AML-193 (cell line): ENCODE measurements around the gene HIC2.
"Not testable (repeated sequence)": the region's sequence is repeated elsewhere in the genome, so short reads cannot be mapped to it uniquely, and the experiment has no call there.

ENCODE experiments used
- DNase-seq, 2 experiments: peaks; one replicate each; lab custom pipeline; 2025; lab: John Stamatoyannopoulos, UW

The HIC2 gene

DNA sequence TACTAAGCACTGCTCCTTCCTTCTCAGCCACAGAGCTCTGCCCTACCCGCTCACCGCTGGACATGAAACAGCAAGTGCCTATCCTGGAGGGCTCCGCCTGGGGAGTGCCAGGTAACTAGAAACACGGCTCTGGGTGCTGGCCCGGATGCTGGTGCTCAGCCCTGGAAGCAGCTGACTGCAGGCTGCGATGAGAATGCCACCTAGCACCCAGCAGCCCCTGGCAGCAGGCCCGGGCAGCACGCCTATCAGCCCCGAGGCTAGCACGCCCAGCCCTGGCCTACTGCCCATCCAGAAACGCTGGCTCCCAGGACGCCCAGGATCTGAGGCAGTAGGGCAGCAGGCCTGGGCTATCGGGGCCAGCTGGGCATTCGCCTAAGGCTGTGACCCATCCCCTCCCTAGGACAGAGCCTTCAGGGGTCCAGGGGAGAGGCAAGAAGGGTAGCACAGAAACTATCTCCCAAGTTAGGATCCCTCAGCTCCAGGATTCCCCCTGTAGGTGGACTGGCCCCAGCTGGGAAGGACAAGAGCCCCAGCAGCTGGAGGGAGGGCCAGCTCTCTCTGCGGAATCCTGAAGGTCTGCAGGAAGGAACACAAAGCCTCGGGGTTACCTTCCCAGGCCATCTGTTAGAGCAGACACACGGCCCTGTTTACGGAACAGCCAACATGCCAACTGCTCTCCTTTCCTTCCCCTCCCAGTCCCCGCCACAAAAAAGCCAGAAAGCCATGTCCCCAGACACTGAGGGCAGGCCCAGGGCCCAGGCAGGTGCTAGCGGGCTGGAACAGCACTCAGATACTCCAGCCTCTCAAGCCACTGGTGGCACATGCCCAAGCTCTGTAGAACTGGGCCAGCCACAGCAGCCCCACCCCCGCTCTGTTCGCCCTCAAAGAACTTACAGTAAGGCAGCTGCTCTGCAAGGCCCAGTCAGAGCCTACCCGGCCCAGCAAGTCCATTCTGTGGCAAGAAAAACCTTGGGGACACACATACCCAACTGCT lies 76.9 kb downstream of the HIC2 start:
- not testable (repeated sequence) for DNase-seq

DNA sequence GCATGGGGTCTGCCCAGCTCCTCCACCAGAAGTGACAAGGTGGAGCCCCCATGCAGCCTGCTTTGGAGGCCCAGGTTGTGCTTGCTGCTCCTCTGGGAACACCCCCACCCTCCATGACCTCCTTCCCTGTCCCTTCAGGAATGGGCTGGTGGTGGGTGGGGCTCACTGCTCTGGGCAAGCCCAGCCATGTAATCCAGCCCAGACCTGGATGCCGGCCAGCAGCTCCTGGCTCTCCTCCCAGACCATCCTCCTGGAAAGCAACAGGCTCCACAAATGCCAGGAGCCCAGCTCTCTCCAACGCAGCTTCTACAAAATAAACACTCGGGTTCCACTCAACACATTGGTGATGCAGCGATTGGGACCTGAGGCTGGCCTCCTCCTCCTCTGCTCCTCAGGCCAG lies 80.8 kb downstream of the HIC2 start:
- not testable (repeated sequence) for DNase-seq

- not testable (repeated sequence) for DNase-seq
Measured at GRCh38 chr22:21498489-21498888, 81.3 kb downstream of the HIC2 start.

DNA sequence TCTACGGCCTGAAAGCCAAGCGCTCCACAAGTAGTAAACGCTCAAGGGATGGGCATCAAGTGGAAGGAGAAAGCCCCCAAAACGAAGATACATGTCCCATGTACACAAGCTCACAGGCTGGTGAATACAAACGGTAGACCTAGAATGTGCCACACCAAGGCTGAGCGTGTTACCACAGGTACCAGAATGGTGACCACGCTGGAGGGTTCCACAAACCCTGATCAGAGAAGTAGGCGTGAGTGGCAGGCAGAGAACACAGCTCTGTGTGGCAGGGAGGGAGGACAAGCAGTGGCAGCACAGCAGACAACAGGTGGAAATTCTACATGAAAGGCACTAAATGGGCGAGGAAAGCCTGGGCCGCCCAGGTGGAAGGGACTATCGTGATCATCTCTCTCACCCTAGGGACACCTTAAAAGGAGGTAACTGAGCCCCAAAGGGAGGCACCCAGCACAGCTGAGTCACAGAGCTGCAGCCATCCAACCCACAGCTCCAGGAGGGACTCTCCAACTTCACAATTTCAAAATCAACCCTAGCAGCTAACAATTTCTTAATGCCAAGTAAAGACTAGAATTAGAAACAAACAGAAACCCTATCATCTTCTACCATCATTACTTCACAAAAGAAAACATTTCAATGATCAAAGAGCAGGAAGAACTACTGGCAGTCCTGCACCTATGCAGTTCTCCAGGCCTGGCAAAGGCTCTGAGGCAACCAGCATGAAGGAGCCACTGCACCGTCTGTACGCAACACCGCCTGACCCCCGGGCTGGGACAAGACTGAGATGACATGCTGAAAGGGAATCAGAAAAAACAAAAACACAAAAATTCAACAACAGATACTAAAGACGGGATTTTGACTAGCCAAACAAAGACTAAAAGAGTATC lies 82.7 kb downstream of the HIC2 start:
- DNase-seq = not testable (repeated sequence)
